C4-2B (cell line): ENCODE measurements around the gene SOX8.

Source experiments
- ZFX ChIP-seq: fragments of 450-650 bp; IDR thresholded peaks from 2 replicates; pipeline ENCODE4 v1.6.1; 2017
- TF ChIP-seq, protein P1 (sequence below): fragments of 450-650 bp; conservative IDR thresholded peaks from 2 replicates; pipeline ENCODE4 v1.5.1; 2017; ENCODE audit warnings: mild to moderate bottlenecking

DNA sequence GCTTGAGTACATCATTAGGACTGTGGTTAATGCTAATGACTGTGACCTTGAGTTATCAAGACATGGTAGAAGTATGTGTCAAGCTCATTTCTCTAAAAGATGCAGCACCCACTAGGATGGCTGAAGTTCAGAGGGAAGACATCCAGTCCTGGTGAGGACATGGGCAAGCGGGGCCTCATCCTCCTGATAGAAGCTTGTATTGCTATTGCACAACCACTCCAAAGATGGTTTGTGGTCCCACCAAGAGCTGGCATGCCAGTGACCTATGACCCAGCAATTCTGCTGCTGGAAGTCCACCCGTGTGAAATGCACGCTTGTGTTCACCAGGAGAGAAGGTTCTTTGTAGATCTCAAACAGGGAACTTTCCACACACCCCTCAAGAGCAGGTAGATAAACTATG, 14.2 kb downstream of the SOX8 start:
- TF ChIP-seq, protein P1, sequence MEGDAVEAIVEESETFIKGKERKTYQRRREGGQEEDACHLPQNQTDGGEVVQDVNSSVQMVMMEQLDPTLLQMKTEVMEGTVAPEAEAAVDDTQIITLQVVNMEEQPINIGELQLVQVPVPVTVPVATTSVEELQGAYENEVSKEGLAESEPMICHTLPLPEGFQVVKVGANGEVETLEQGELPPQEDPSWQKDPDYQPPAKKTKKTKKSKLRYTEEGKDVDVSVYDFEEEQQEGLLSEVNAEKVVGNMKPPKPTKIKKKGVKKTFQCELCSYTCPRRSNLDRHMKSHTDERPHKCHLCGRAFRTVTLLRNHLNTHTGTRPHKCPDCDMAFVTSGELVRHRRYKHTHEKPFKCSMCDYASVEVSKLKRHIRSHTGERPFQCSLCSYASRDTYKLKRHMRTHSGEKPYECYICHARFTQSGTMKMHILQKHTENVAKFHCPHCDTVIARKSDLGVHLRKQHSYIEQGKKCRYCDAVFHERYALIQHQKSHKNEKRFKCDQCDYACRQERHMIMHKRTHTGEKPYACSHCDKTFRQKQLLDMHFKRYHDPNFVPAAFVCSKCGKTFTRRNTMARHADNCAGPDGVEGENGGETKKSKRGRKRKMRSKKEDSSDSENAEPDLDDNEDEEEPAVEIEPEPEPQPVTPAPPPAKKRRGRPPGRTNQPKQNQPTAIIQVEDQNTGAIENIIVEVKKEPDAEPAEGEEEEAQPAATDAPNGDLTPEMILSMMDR, result no peak
- no peak for TF ChIP-seq ZFX
